ENCODE results near the gene CWF19L2. TPM values are rescaled to one million over a fixed set of nuclear protein-coding genes. Genes with fewer than 3 reads are reported as not detected.

CWF19L2 gene
- total RNA-seq, 1 donor from 2014 or later = 7.9 TPM

DNA sequence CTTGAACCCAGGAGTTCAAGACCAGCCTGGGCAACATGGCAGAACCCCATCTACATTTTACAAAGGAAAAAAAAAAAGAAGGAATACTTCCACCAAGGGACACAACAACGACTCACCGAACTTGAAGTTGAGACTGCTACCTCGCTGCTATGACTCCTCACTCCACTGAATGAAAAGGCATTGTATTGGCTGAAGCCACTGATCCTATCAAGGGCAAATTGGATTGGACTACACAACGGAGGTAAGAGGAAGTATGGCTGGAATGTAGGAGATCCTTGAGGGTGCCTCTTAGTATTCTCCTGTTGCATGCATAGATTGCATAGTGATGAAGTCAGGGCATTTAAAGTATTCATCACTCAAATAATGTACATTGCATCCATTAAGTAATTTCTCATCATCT is 97.9 kb downstream of the CWF19L2 start:
- Mint-ChIP-seq H3K27me3 (ENCODE audit: low read depth) (no peaks in the 10 kb centered on the region), H3K36me3 (ENCODE audit: low read depth) (peaks cover 6% of the 10 kb centered on the region), H3K4me1 (ENCODE audit: low read depth) (no peaks in the 10 kb centered on the region), H3K4me3 (ENCODE audit: unreplicated experiment) (no peak overlapping the region), H3K9me3 (ENCODE audit: low read depth) (peaks cover 32% of the 10 kb centered on the region), H3K27ac (ENCODE audit: unreplicated experiment) (no peak overlapping the region)
- TF ChIP-seq, protein P1, sequence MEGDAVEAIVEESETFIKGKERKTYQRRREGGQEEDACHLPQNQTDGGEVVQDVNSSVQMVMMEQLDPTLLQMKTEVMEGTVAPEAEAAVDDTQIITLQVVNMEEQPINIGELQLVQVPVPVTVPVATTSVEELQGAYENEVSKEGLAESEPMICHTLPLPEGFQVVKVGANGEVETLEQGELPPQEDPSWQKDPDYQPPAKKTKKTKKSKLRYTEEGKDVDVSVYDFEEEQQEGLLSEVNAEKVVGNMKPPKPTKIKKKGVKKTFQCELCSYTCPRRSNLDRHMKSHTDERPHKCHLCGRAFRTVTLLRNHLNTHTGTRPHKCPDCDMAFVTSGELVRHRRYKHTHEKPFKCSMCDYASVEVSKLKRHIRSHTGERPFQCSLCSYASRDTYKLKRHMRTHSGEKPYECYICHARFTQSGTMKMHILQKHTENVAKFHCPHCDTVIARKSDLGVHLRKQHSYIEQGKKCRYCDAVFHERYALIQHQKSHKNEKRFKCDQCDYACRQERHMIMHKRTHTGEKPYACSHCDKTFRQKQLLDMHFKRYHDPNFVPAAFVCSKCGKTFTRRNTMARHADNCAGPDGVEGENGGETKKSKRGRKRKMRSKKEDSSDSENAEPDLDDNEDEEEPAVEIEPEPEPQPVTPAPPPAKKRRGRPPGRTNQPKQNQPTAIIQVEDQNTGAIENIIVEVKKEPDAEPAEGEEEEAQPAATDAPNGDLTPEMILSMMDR (IDR thresholded peaks at IDR 0.05) = no peak
- no peak for DNase-seq (ENCODE audit: low spot score)

DNA sequence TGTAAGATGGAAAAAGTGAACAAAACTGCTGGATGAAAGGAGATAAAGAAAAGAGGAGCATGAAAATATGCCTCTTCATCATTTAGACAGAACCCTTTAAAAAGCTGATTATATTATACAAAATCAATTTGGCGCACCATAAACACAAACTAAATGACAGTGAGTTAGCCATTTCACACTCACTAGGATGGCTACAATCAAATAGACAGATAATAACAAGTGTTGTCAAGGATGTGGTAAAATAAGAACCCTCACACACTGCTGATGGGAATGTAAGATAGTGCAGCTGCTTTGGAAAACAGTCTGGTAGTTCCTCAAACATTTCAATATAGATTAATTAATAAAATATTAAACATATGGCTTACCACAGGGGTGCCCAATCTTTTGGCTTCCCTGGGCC is 99.7 kb downstream of the CWF19L2 start:
- DNase-seq (ENCODE audit: low spot score) = no peak
- no peaks in the 10 kb centered on the region for H3K4me1 Mint-ChIP-seq (ENCODE audit: low read depth)
- TF ChIP-seq, protein P1 (IDR thresholded peaks at IDR 0.05) = no peak
- H3K27ac Mint-ChIP-seq (ENCODE audit: unreplicated experiment) = no peak overlapping the region
- H3K27me3 Mint-ChIP-seq (ENCODE audit: low read depth) = no peaks in the 10 kb centered on the region
- no peak overlapping the region for H3K4me3 Mint-ChIP-seq (ENCODE audit: unreplicated experiment)
- peaks cover 30% of the 10 kb centered on the region for H3K9me3 Mint-ChIP-seq (ENCODE audit: low read depth)
- peaks cover 6% of the 10 kb centered on the region for H3K36me3 Mint-ChIP-seq (ENCODE audit: low read depth)

DNA sequence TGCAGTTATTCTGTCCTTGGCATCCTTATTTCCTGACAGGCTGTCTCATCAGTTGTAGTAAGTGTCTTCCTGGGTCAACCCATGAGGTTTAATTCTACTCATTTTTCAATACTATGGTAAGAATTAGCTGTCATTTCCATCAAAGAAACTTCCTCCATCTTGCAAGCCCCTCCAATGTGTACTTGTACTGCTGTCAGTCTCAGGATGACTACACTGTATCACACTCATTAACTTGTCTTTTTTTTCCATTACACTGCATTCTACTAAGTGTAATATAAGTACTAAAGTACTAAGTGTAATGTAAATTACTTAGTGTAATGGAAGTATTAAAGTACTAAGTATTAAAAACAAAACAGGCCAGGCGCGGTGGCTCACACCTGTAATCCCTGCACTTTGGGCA is 102.8 kb downstream of the CWF19L2 start:
- no peaks in the 10 kb centered on the region for H3K27me3 Mint-ChIP-seq (ENCODE audit: low read depth)
- TF ChIP-seq, protein P1 (IDR thresholded peaks at IDR 0.05) = no peak
- no peak overlapping the region for H3K4me3 Mint-ChIP-seq (ENCODE audit: unreplicated experiment)
- peaks cover 2% of the 10 kb centered on the region for H3K36me3 Mint-ChIP-seq (ENCODE audit: low read depth)
- no peak for DNase-seq (ENCODE audit: low spot score)
- peaks cover 15% of the 10 kb centered on the region for H3K9me3 Mint-ChIP-seq (ENCODE audit: low read depth)
- H3K4me1 Mint-ChIP-seq (ENCODE audit: low read depth) = no peaks in the 10 kb centered on the region
- no peak overlapping the region for H3K27ac Mint-ChIP-seq (ENCODE audit: unreplicated experiment)

DNA sequence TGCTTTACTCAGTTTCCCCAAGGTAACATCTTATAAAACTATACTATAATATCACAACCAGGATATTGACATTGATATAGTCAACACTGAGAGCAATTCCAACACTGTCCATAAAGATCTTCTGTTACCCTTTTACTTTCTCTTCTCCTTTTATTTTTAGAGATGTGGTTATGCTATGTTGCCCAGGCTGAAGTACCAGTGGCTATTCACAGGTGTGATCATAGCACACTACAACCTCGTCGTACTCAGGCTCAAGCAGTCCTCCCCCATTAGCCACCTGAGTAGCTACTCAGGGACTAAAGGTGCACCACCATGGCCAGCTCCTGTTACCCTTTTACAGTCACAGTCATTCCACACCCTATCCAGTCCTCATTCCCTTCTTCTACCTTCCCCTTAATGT is 119.7 kb downstream of the CWF19L2 start:
- H3K9me3 Mint-ChIP-seq (ENCODE audit: low read depth) = peaks cover 6% of the 10 kb centered on the region
- H3K27ac Mint-ChIP-seq (ENCODE audit: unreplicated experiment) = no peak overlapping the region
- DNase-seq (ENCODE audit: low spot score) = no peak
- no peak overlapping the region for H3K4me3 Mint-ChIP-seq (ENCODE audit: unreplicated experiment)
- no peaks in the 10 kb centered on the region for H3K36me3 Mint-ChIP-seq (ENCODE audit: low read depth)
- H3K4me1 Mint-ChIP-seq (ENCODE audit: low read depth) = no peaks in the 10 kb centered on the region
- no peaks in the 10 kb centered on the region for H3K27me3 Mint-ChIP-seq (ENCODE audit: low read depth)
- TF ChIP-seq, protein P1 (IDR thresholded peaks at IDR 0.05) = no peak

DNA sequence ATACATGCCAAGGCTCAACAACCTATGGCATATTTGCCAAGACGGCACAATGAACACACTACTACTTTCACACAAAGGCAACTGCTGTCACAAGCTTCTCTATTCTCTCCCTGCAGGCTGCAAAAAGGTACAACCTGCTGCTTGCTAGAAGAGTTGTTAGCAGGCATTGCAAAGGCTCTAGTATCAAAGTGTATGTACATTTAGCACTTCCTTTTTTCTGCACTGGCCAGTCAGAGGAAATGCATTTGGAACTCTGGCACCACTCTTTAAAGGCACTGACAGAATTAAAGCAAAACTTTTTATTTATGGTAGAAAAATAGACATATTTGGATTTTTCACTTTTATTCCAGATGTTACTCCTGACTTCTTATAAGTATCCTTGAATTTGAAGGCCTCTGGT is 125.9 kb downstream of the CWF19L2 start:
- Mint-ChIP-seq H3K27ac (ENCODE audit: unreplicated experiment) (no peak overlapping the region), H3K4me3 (ENCODE audit: unreplicated experiment) (no peak overlapping the region), H3K27me3 (ENCODE audit: low read depth) (no peaks in the 10 kb centered on the region), H3K4me1 (ENCODE audit: low read depth) (no peaks in the 10 kb centered on the region), H3K9me3 (ENCODE audit: low read depth) (no peaks in the 10 kb centered on the region), H3K36me3 (ENCODE audit: low read depth) (peaks cover 2% of the 10 kb centered on the region)
- DNase-seq (ENCODE audit: low spot score) = no peak
- TF ChIP-seq, protein P1 (IDR thresholded peaks at IDR 0.05) = no peak

Data from chondrocyte (in vitro differentiated cells).